SK-N-SH (cell line): ENCODE results near the gene ELOVL1. TPM values are rescaled to one million over a fixed set of nuclear protein-coding genes. Genes with fewer than 3 reads are reported as not detected.

Source experiments
- CTCF ChIA-PET: fragments of 300-600, 350-600 bp; formaldehyde crosslinking; extraction: SDS; loops from one replicate; lab custom pipeline; 2021; lab: Yijun Ruan, JAX
- POLR2A ChIA-PET: fragments of 350-600 bp; sonication (Branson Sonifier 250); formaldehyde crosslinking; extraction: SDS; loops from one replicate; lab custom pipeline; 2020; ENCODE audit warnings: antibody characterized with exemption, inconsistent platforms; lab: Yijun Ruan, JAX
- DNase-seq: peaks from one replicate; pipeline ENCODE4 v3.0.0; 2012
- H2AFZ ChIP-seq: fragments of 200-600 bp; sonication (generic); 2 replicates; pipeline ENCODE4 v1.8.1; 2016; ENCODE audit warnings: antibody characterized with exemption, mild to moderate bottlenecking, low read depth
- H3F3A ChIP-seq: fragments of 200-600 bp; sonication (generic); replicated peaks from 2 replicates; pipeline ENCODE3; 2016; ENCODE audit warnings: antibody characterized with exemption, mild to moderate bottlenecking; ENCODE audit not compliant: insufficient read depth
- H3K27ac ChIP-seq, 2 experiments: fragments of 200-500 bp in 1 of 2; fragments of 200-600 bp in 1 of 2; sonication (Bioruptor generic) in 1 of 2; sonication (generic), shearing (Covaris generic) in 1 of 2; 2 replicates each; pipeline versions ENCODE4 v1.5.1 to v1.6.1; 2014 to 2016; ENCODE audit warnings: low read depth in 2 of 2, inconsistent platforms in 1 of 2, low read length in 1 of 2, mild to moderate bottlenecking in 1 of 2, mixed read lengths in 1 of 2
- H3K27me3 ChIP-seq: fragments of 200-600 bp; sonication (generic), shearing (Covaris generic); 2 replicates; pipeline ENCODE4 v1.6.1; 2016; ENCODE audit warnings: mixed run types; ENCODE audit not compliant: insufficient read depth
- H3K36me3 ChIP-seq, 2 experiments: fragments of 200-500 bp in 1 of 2; fragments of 200-600 bp in 1 of 2; sonication (Bioruptor generic) in 1 of 2; sonication (generic) in 1 of 2; replicated peaks in 1 of 2; 2 replicates each; pipeline versions ENCODE3 to v1.5.1; 2014 to 2016; ENCODE audit warnings: low read length in 1 of 2, mild to moderate bottlenecking in 1 of 2; ENCODE audit not compliant: insufficient read depth in 2 of 2, control insufficient read depth in 1 of 2
- H3K4me1 ChIP-seq, 2 experiments: fragments of 200-500 bp in 1 of 2; fragments of 200-600 bp in 1 of 2; sonication (Bioruptor generic) in 1 of 2; sonication (generic), shearing (Covaris generic) in 1 of 2; 2 replicates each; pipeline versions ENCODE4 v1.5.1 to v1.6.1; 2014 to 2016; ENCODE audit warnings: low read depth in 1 of 2, low read length in 1 of 2, mixed run types in 1 of 2; ENCODE audit not compliant: insufficient read depth in 2 of 2, control insufficient read depth in 1 of 2
- H3K4me2 ChIP-seq: fragments of 200-600 bp; sonication (generic), shearing (Covaris generic); 2 replicates; pipeline ENCODE4 v1.6.1; 2017; ENCODE audit warnings: mixed run types
- H3K4me3 ChIP-seq, 2 experiments: fragments of 200-500 bp in 1 of 2; fragments of 200-600 bp in 1 of 2; sonication (Bioruptor generic) in 1 of 2; sonication (generic), shearing (Covaris generic) in 1 of 2; 2 replicates each; pipeline versions ENCODE4 v1.5.1 to v1.8.1; 2014 to 2016; ENCODE audit warnings: low read depth in 2 of 2, inconsistent platforms in 1 of 2, low read length in 1 of 2, mild to moderate bottlenecking in 1 of 2, mixed read lengths in 1 of 2, moderate library complexity in 1 of 2
- H3K79me2 ChIP-seq: fragments of 200-600 bp; sonication (generic); 2 replicates; pipeline ENCODE4 v1.8.1; 2017; ENCODE audit warnings: mild to moderate bottlenecking; ENCODE audit not compliant: insufficient read depth
- H3K9ac ChIP-seq: fragments of 200-600 bp; sonication (generic); 2 replicates; pipeline ENCODE4 v1.6.1; 2017; ENCODE audit warnings: mixed run types
- H3K9me2 ChIP-seq: fragments of 200-600 bp; sonication (generic); 2 replicates; pipeline ENCODE4 v1.6.1; 2017; ENCODE audit warnings: mixed run types
- H3K9me3 ChIP-seq: fragments of 200-600 bp; sonication (generic); 2 replicates; pipeline ENCODE4 v1.6.1; 2017; ENCODE audit warnings: mixed run types, mild to moderate bottlenecking, moderate library complexity
- H4K20me1 ChIP-seq: fragments of 200-600 bp; sonication (generic); 2 replicates; pipeline ENCODE4 v1.6.1; 2017; ENCODE audit warnings: mild to moderate bottlenecking, mixed run types; ENCODE audit not compliant: insufficient read depth
- CHD2 ChIP-seq: fragments of 150-350 bp; IDR thresholded peaks from 2 replicates; pipeline ENCODE4 v1.6.1; 2018; ENCODE audit warnings: low read length; ENCODE audit not compliant: partially characterized antibody
- ELF1 ChIP-seq: IDR thresholded peaks from 2 replicates; pipeline ENCODE4 v1.4.0; 2012
- EZH2phosphoT487 ChIP-seq: fragments of 200-600 bp; sonication (generic); IDR thresholded peaks from 2 replicates; pipeline ENCODE4 v1.6.1; 2017; ENCODE audit warnings: low read depth, mixed run types, mild to moderate bottlenecking, antibody characterized with exemption, moderate library complexity, borderline replicate concordance
- FOXJ3 ChIP-seq: sonication (generic); formaldehyde crosslinking; IDR thresholded peaks from 2 replicates; pipeline ENCODE4 v1.5.1; 2020; ENCODE audit warnings: mild to moderate bottlenecking, missing genetic modification reagents
- GABPA ChIP-seq: IDR thresholded peaks from 2 replicates; pipeline ENCODE4 v1.4.0; 2012; ENCODE audit warnings: low read depth, mild to moderate bottlenecking
- GATA2 ChIP-seq: sonication (generic); formaldehyde crosslinking; IDR thresholded peaks from 2 replicates; pipeline ENCODE4 v1.5.0; 2020; ENCODE audit warnings: mild to moderate bottlenecking, missing genetic modification reagents
- JUND ChIP-seq: IDR thresholded peaks from 2 replicates; pipeline ENCODE4 v1.4.0; 2012
- MEF2A ChIP-seq: IDR thresholded peaks from 2 replicates; pipeline ENCODE4 v1.4.0; 2012; ENCODE audit warnings: low read depth, borderline replicate concordance
- NFIC ChIP-seq: IDR thresholded peaks from 2 replicates; pipeline ENCODE4 v1.4.0; 2012; ENCODE audit warnings: borderline replicate concordance
- NRF1 ChIP-seq: IDR thresholded peaks from 2 replicates; pipeline ENCODE4 v1.6.1; 2012; ENCODE audit warnings: low read depth, mild to moderate bottlenecking, low read length
- POLR2AphosphoS5 ChIP-seq: IDR thresholded peaks from 2 replicates; pipeline ENCODE4 v1.6.1; 2012; ENCODE audit warnings: low read depth, low read length
- RAD21 ChIP-seq: IDR thresholded peaks from 2 replicates; pipeline ENCODE4 v1.6.1; 2012; ENCODE audit warnings: mild to moderate bottlenecking, low read length
- RFX5 ChIP-seq: IDR thresholded peaks from 2 replicates; pipeline ENCODE4 v1.6.1; 2012; ENCODE audit warnings: mild to moderate bottlenecking, improper control_type of control experiment, low read length
- RXRA ChIP-seq: IDR thresholded peaks from 2 replicates; pipeline ENCODE4 v1.4.0; 2012; ENCODE audit warnings: low read depth, mild to moderate bottlenecking, borderline replicate concordance
- SIN3A ChIP-seq: IDR thresholded peaks from 2 replicates; pipeline ENCODE4 v1.6.1; 2012; ENCODE audit warnings: low read depth, mild to moderate bottlenecking, low read length, moderate library complexity, borderline replicate concordance
- TAF1 ChIP-seq: IDR thresholded peaks from 2 replicates; pipeline ENCODE4 v1.6.1; 2012; ENCODE audit warnings: low read depth, mild to moderate bottlenecking, low read length, moderate library complexity, borderline replicate concordance
- TCF12 ChIP-seq: IDR thresholded peaks from 2 replicates; pipeline ENCODE4 v1.4.0; 2012
- TEAD4 ChIP-seq: IDR thresholded peaks from 2 replicates; pipeline ENCODE4 v1.4.0; 2012; ENCODE audit warnings: mild to moderate bottlenecking, borderline replicate concordance; ENCODE audit not compliant: insufficient read depth
- WGBS: methylation state at CpG from one replicate; pipeline ENCODE4 v1.1.6; 2017; ENCODE audit warnings: low lambda C conversion rate; 5-methylcytosine and 5-hydroxymethylcytosine counted together
- polyA plus RNA-seq, 3 experiments: library from polyadenylated mRNA; depleted of rRNA; stranded (reverse); fragments of >200 nt; gene quantifications; 2 replicates each; pipeline ENCODE4 v1.2.3, GENCODE V29; 2012
- TF ChIP-seq, protein P1 (sequence below): IDR thresholded peaks from 2 replicates; pipeline ENCODE4 v1.6.1; 2012; ENCODE audit warnings: mild to moderate bottlenecking, low read depth, low read length, moderate library complexity
- TF ChIP-seq, protein P2 (sequence below): IDR thresholded peaks from 2 replicates; pipeline ENCODE4; 2012

ELOVL1 gene
- polyA plus RNA-seq, 1 of the 3 experiments (the other 2 are of a cell fraction), result 127 TPM

DNA sequence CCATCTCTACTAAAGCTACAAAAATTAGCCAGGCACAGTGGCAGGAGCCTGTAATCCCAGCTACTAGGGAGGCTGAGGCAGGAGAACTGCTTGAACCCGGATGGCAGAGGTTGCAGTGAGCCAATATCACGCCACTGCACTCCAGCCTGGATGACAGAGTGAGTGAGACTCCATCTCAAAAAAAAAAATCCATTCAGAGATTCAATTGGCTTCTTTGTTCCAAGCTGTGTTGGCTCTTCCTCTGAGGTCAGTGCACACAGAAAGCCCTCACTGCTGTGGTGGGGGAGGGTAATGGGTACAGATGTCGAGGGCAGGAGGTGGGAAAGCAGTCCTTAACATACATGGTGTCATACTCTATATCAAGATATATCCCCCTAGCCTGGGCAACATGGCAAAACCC lies 52.3 kb downstream of the ELOVL1 start:
- no peak for DNase-seq
- no peak overlapping the region for H3K27ac ChIP-seq
- TF ChIP-seq ELF1 (no peak), CHD2 (no peak), GATA2 (CRISPR knock-in tag) (no peak), JUND (no peak), MEF2A (no peak), RFX5 (no peak), TCF12 (no peak), NRF1 (no peak), TAF1 (no peak), FOXJ3 (CRISPR knock-in tag) (no peak), RAD21 (no peak), SIN3A (no peak), NFIC (no peak), GABPA (no peak), TEAD4 (no peak), POLR2AphosphoS5 (no peak), RXRA (no peak), EZH2phosphoT487 (no peak)
- TF ChIP-seq, protein P1, sequence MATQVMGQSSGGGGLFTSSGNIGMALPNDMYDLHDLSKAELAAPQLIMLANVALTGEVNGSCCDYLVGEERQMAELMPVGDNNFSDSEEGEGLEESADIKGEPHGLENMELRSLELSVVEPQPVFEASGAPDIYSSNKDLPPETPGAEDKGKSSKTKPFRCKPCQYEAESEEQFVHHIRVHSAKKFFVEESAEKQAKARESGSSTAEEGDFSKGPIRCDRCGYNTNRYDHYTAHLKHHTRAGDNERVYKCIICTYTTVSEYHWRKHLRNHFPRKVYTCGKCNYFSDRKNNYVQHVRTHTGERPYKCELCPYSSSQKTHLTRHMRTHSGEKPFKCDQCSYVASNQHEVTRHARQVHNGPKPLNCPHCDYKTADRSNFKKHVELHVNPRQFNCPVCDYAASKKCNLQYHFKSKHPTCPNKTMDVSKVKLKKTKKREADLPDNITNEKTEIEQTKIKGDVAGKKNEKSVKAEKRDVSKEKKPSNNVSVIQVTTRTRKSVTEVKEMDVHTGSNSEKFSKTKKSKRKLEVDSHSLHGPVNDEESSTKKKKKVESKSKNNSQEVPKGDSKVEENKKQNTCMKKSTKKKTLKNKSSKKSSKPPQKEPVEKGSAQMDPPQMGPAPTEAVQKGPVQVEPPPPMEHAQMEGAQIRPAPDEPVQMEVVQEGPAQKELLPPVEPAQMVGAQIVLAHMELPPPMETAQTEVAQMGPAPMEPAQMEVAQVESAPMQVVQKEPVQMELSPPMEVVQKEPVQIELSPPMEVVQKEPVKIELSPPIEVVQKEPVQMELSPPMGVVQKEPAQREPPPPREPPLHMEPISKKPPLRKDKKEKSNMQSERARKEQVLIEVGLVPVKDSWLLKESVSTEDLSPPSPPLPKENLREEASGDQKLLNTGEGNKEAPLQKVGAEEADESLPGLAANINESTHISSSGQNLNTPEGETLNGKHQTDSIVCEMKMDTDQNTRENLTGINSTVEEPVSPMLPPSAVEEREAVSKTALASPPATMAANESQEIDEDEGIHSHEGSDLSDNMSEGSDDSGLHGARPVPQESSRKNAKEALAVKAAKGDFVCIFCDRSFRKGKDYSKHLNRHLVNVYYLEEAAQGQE, result no peak
- TF ChIP-seq, protein P2, sequence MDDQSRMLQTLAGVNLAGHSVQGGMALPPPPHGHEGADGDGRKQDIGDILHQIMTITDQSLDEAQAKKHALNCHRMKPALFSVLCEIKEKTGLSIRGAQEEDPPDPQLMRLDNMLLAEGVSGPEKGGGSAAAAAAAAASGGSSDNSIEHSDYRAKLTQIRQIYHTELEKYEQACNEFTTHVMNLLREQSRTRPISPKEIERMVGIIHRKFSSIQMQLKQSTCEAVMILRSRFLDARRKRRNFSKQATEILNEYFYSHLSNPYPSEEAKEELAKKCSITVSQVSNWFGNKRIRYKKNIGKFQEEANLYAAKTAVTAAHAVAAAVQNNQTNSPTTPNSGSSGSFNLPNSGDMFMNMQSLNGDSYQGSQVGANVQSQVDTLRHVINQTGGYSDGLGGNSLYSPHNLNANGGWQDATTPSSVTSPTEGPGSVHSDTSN, result no peak
- no peaks in the 10 kb centered on the region for H3K9me3 ChIP-seq
- H2AFZ ChIP-seq, result no peak overlapping the region
- H3K4me3 ChIP-seq, result no peak overlapping the region
- H3F3A ChIP-seq, result no peaks in the 10 kb centered on the region
- no peaks in the 10 kb centered on the region for H3K4me1 ChIP-seq
- no peaks in the 10 kb centered on the region for H3K36me3 ChIP-seq
- WGBS, result 54% methylated on average over 3 of the region's 3 CpGs
- POLR2A ChIA-PET, result no interaction called here
- H3K27me3 ChIP-seq, result no peaks in the 10 kb centered on the region
- H3K79me2 ChIP-seq, result no peaks in the 10 kb centered on the region
- no peaks in the 10 kb centered on the region for H4K20me1 ChIP-seq
- CTCF ChIA-PET, result interaction anchor here (1.5 kb wide), 1 partner anchor 12 kb away, joined by 4 read pairs; no protein-coding TSS in a partner anchor
- H3K4me2 ChIP-seq, result no peak overlapping the region
- no peaks in the 10 kb centered on the region for H3K9me2 ChIP-seq
- H3K9ac ChIP-seq, result no peak overlapping the region
